Osteoblast (primary cell): Measurements from ENCODE around the gene P3H3. TPM values are rescaled to one million over a fixed set of nuclear protein-coding genes. Genes with fewer than 3 reads are reported as not detected.

Experiments used
- DNase-seq: peaks from one replicate; pipeline ENCODE4 v3.0.0; 2011; ENCODE audit warnings: low spot score, mixed read lengths; ENCODE audit not compliant: insufficient read length; ENCODE audit errors: missing footprints
- H2AFZ ChIP-seq: 2 replicates; pipeline ENCODE4 v1.6.0; 2011; ENCODE audit warnings: mild to moderate bottlenecking, low read length
- H3K27ac ChIP-seq: 2 replicates; pipeline ENCODE4 v1.5.1; 2011; ENCODE audit warnings: mild to moderate bottlenecking, low read depth, low read length, moderate library complexity
- H3K27me3 ChIP-seq: 2 replicates; pipeline ENCODE4 v1.6.0; 2012; ENCODE audit warnings: mild to moderate bottlenecking, control low read depth, inconsistent platforms, low read length, moderate library complexity; ENCODE audit not compliant: insufficient read depth
- H3K36me3 ChIP-seq: 2 replicates; pipeline ENCODE4 v1.5.1; 2011; ENCODE audit warnings: mild to moderate bottlenecking, low read length, control low read depth, moderate library complexity; ENCODE audit not compliant: insufficient read depth
- H3K4me1 ChIP-seq: 2 replicates; pipeline ENCODE4 v1.5.1; 2011; ENCODE audit warnings: mild to moderate bottlenecking, low read length, control low read depth, moderate library complexity; ENCODE audit not compliant: insufficient read depth
- H3K4me2 ChIP-seq: 2 replicates; pipeline ENCODE4 v1.6.0; 2011; ENCODE audit warnings: mild to moderate bottlenecking, low read length; ENCODE audit not compliant: insufficient read depth
- H3K4me3 ChIP-seq: fragments of 200-600 bp; sonication (generic); 3 replicates; pipeline ENCODE4 v1.5.1; 2012; ENCODE audit warnings: mild to moderate bottlenecking, low read length, inconsistent platforms; ENCODE audit not compliant: insufficient read depth
- H3K79me2 ChIP-seq: 2 replicates; pipeline ENCODE4 v1.6.0; 2012; ENCODE audit warnings: mild to moderate bottlenecking, low read length, control low read depth, inconsistent platforms; ENCODE audit not compliant: insufficient read depth
- H3K9me3 ChIP-seq: 2 replicates; pipeline ENCODE4 v1.5.1; 2011; ENCODE audit warnings: low read depth, low read length, control low read depth
- H4K20me1 ChIP-seq: 2 replicates; pipeline ENCODE4 v1.6.0; 2012; ENCODE audit warnings: mild to moderate bottlenecking, low read length, control low read depth; ENCODE audit not compliant: insufficient read depth
- CTCF ChIP-seq: IDR thresholded peaks from 2 replicates; pipeline ENCODE4 v1.5.1; 2011; ENCODE audit warnings: mild to moderate bottlenecking, low read depth, low read length, moderate library complexity; ENCODE audit errors: extremely low read depth
- total RNA-seq: library from RNA; depleted of rRNA; stranded (reverse); fragments of >200 nt; gene quantifications from 2 replicates; pipeline ENCODE4 v1.2.3, GENCODE V29; 2012

P3H3 gene
- total RNA-seq, 1 donor = 130 TPM

GRCh38 chr12:6780573-6780972 is 47.6 kb upstream of the P3H3 start:
- peaks cover 10% of the 10 kb centered on the region for H3K4me1 ChIP-seq
- H3K27ac ChIP-seq = no peak overlapping the region
- no peak overlapping the region for H2AFZ ChIP-seq
- H3K4me3 ChIP-seq = no peak overlapping the region
- H4K20me1 ChIP-seq = no peaks in the 10 kb centered on the region
- DNase-seq = peak; percentile 21
- H3K79me2 ChIP-seq = no peaks in the 10 kb centered on the region
- no peaks in the 10 kb centered on the region for H3K9me3 ChIP-seq
- H3K27me3 ChIP-seq = no peaks in the 10 kb centered on the region
- H3K4me2 ChIP-seq = no peak overlapping the region
- no peaks in the 10 kb centered on the region for H3K36me3 ChIP-seq
- TF ChIP-seq CTCF = no peak

GRCh38 chr12:6782119-6782518 is 46.1 kb upstream of the P3H3 start:
- Histone ChIP-seq H2AFZ (peak overlapping the region; percentile 4), H3K4me1 (peaks cover 10% of the 10 kb centered on the region), H3K36me3 (no peaks in the 10 kb centered on the region), H3K4me3 (no peak overlapping the region), H3K79me2 (no peaks in the 10 kb centered on the region), H4K20me1 (no peaks in the 10 kb centered on the region), H3K4me2 (no peak overlapping the region), H3K27ac (no peak overlapping the region), H3K9me3 (no peaks in the 10 kb centered on the region), H3K27me3 (no peaks in the 10 kb centered on the region)
- TF ChIP-seq CTCF = no peak
- peak; percentile 71 for DNase-seq

GRCh38 chr12:6782850-6783566 is 45.2 kb upstream of the P3H3 start:
- no peak for TF ChIP-seq CTCF

GRCh38 chr12:6783828-6784227 is 44.4 kb upstream of the P3H3 start:
- Histone ChIP-seq H3K36me3 (no peaks in the 10 kb centered on the region), H3K27ac (no peak overlapping the region), H3K79me2 (no peaks in the 10 kb centered on the region), H3K4me2 (no peak overlapping the region), H3K4me3 (no peak overlapping the region), H2AFZ (no peak overlapping the region), H4K20me1 (no peaks in the 10 kb centered on the region), H3K9me3 (no peaks in the 10 kb centered on the region), H3K27me3 (no peaks in the 10 kb centered on the region), H3K4me1 (peaks cover 5% of the 10 kb centered on the region)
- DNase-seq = no peak
- TF ChIP-seq CTCF = no peak

More at GRCh38 chr12:6782850-6783566, 45.2 kb upstream of the P3H3 start:
- Histone ChIP-seq H3K27me3 (no peaks in the 10 kb centered on the region), H4K20me1 (no peaks in the 10 kb centered on the region), H3K9me3 (no peaks in the 10 kb centered on the region), H3K79me2 (no peaks in the 10 kb centered on the region), H3K4me3 (no peak overlapping the region), H3K36me3 (no peaks in the 10 kb centered on the region), H3K4me1 (peaks cover 10% of the 10 kb centered on the region), H2AFZ (no peak overlapping the region), H3K4me2 (no peak overlapping the region), H3K27ac (no peak overlapping the region)
- DNase-seq = peak; percentile 37
